Hepatocyte (in vitro differentiated cells): ENCODE measurements around the gene SSBP2.

Source experiments
- EZH2 ChIP-seq: fragments of 200-600 bp; sonication (generic); IDR thresholded peaks from 2 replicates; pipeline ENCODE4 v1.6.1; 2016; ENCODE audit warnings: antibody characterized with exemption, mild to moderate bottlenecking, borderline replicate concordance
- EZH2phosphoT487 ChIP-seq: fragments of 200-600 bp; sonication (generic); IDR thresholded peaks from one replicate; pipeline ENCODE4 v1.6.1; 2018; ENCODE audit warnings: antibody characterized with exemption, mild to moderate bottlenecking, low read depth, moderate library complexity; ENCODE audit not compliant: unreplicated experiment, severe bottlenecking
- TF ChIP-seq, protein P1 (sequence below): fragments of 200-600 bp; sonication (generic); IDR thresholded peaks from 2 replicates; pipeline ENCODE4 v1.5.1; 2016; ENCODE audit warnings: antibody characterized with exemption, mild to moderate bottlenecking; ENCODE audit not compliant: poor library complexity

GRCh38 chr5:81794226-81794625, 43.3 kb upstream of the SSBP2 start:
- TF ChIP-seq, protein P1, sequence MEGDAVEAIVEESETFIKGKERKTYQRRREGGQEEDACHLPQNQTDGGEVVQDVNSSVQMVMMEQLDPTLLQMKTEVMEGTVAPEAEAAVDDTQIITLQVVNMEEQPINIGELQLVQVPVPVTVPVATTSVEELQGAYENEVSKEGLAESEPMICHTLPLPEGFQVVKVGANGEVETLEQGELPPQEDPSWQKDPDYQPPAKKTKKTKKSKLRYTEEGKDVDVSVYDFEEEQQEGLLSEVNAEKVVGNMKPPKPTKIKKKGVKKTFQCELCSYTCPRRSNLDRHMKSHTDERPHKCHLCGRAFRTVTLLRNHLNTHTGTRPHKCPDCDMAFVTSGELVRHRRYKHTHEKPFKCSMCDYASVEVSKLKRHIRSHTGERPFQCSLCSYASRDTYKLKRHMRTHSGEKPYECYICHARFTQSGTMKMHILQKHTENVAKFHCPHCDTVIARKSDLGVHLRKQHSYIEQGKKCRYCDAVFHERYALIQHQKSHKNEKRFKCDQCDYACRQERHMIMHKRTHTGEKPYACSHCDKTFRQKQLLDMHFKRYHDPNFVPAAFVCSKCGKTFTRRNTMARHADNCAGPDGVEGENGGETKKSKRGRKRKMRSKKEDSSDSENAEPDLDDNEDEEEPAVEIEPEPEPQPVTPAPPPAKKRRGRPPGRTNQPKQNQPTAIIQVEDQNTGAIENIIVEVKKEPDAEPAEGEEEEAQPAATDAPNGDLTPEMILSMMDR = no peak
- TF ChIP-seq EZH2phosphoT487 (no peak), EZH2 (no peak)
